HG03097 (cell line): ENCODE measurements around the gene MB.

Source experiments
- ATAC-seq: cut with Tn5 transposase; IDR thresholded peaks from one replicate; pipeline ENCODE4 v1.9.1; 2021; ENCODE audit not compliant: unreplicated experiment, low FRiP score

Gene MB

GRCh38 chr22:35599364-35599763, 17.8 kb downstream of the MB start:
- no peak for ATAC-seq

DNA sequence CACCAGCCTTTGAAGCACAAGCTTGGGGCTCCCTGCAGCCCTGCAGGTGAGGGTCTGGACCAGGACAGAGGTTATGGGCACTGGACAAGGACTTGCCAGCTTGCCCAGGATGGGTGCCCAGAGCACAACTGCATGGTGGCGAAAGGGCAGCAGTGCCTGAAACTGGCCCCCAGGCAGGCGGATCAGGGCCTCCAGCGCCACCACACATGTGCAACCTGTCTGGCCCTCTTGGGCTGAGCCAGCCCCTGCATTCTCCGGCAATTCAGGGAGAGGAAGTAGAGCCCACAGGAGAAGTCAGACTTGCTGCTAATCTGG, 18.8 kb downstream of the MB start:
- no peak for ATAC-seq

DNA sequence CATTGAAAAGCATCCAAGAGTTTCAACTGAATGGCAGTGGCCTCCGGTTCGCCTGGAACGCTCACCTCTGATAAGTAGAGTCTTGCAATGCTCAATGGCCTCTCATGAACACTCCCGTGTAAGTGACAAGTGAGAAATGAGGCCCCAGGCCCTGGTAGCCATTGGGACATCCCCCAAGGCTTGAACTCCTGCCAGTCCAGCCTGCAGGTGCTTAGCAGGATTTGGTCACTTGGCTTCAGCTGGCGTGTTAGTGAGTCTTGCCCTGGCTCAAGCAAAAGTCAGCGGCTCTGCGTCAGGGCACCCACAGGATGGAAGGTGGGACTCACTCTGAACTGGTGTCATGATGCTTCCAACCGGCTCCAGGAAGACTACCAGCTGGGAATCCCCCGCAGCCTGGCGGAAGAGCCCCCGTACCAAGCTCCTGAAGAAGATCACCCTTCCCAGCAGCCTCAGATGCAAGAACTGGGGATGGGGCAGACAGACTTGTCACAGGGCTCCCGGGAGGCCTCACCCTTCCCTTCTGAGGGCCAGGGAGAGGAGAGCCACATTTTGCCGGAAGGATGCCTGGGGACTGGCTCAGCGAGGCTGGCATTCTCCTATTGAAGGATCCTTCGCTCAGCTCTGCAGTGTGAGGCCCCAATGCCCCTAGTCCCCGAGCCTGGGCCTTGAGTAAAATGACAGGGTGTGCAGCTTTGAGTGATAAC, 19.3 kb downstream of the MB start:
- ATAC-seq: no peak

DNA sequence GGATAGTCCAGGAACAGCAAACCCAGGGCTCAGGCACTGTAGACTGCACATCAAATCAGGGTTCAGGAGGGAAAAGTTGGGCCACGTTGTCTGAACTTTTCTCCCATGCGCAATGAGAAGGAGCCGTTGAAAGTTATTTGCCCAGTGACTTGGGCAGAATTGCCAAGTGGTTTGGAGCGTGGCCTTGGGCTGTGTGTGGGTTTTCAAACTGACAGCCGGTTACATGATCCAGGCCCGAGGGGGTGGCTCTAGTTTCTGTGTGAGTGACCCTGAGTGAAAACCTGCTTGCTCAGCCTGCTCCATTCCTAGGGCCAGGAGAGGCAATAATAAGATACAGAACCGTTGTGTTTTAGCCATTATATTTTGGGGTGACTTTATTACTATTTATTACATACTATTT, 20.3 kb downstream of the MB start:
- ATAC-seq: no peak

DNA sequence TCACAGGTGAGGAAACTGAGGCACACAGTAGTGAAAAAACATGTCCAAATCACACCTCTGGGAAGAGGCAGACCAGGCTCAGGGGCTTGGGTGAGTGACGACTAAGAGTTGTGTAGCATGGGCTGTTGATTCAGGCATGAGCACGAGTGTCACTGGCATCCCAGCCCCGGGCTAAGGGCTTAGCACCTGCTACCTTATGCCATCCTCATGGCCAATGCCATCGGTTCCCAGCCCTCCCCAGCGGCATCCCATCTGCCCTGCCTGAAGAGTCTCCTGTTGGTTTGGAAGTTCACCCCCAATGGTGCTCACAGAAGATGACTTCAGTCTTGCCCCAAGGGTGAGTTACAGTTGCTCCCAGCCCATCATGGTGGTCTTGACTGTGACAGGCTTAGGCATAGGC, 22.4 kb downstream of the MB start:
- no peak for ATAC-seq

DNA sequence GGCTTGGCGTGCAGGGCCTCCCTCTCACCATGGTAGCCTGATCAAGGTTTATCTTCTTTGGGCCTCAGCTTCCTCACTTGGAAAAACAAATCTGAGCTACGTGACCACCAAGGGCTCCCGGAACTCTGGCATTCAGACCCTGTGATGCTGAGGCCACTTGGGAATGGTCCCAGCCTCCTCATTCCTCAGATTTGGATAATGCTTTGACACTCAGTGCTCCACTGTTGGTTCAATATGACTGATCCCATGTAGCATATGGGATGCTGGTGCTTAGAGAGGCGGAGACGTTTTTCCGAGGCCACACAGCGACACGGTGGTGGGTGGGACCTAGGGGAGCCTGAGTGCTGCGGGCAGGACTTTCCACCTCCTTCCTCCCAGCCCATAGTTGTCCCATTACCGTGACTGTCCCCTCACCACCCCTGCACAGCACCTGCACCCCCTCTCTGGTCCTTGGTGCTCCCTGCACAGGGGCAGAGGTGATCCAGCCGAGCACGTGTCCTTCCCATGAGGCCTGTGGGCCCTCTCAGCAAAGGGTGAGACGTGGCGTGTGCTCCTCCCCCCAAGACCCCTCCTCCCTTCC, 23.1 kb downstream of the MB start:
- no peak for ATAC-seq

- ATAC-seq: no peak
These were observed 23.8 kb downstream of the MB start for GRCh38 chr22:35593071-35593890.

- no peak for ATAC-seq
These were observed 24.6 kb downstream of the MB start for GRCh38 chr22:35592418-35592967.

DNA sequence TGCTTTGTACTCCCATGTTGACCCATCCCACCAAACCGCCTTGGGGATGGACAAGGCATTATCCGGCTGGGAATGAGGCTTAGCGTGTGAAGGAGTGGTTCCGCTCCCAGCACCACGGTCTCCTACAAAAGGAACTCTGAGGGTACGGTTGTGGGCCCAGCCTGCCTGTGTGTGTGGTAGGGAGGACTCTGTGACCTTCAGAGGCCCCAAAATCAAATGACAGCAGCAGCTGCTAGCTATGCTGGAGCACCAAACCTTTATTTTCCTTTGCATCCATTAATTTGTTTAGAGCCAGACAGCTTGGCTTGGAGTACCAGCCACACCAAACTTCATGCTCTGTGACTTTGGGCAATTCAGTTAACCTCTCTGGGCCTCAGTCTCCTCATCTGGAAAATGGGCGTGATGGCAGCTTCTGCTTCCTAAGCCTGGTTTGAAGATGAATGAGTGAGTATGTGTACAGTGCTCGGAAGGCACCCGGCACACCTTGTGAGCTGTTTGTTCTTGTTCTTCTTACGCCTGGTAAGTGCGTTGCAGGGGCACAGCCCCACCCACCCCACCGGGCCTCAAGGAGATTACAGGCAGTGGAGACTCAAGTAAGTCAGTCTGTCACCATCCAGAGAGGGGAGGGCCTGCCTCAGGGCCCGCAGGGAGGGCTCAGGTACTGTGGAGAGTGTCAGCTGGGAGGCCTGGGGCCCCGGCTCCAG, 25.3 kb downstream of the MB start:
- ATAC-seq: no peak

- ATAC-seq: no peak
These were observed 26.4 kb downstream of the MB start for GRCh38 chr22:35590634-35591295.

GRCh38 chr22:35589756-35590093, 27.4 kb downstream of the MB start:
- ATAC-seq: no peak

GRCh38 chr22:35589071-35589755, 27.9 kb downstream of the MB start:
- no peak for ATAC-seq

- ATAC-seq: no peak
These were observed 29.2 kb downstream of the MB start for GRCh38 chr22:35587896-35588295.

GRCh38 chr22:35587447-35587870, 29.7 kb downstream of the MB start:
- no peak for ATAC-seq

DNA sequence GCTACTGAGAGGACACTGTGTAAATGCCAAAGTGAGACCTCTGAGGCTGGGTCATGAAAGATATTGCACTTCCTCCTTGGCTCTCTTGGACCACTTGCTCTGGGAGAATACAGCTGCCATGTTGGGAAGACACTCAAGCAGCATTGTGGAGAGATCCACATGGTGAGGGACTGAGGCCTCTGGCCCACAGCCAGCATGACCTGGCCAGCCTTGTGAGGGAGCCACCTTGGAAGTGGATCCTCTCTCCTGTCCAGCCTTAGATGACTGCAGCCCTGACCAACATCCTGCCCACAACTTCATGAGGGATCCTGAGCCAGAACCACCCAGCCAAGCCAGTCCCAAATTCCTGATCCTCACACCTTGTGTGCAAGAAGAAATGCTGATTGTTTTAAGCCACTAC, 30.4 kb downstream of the MB start:
- no peak for ATAC-seq

DNA sequence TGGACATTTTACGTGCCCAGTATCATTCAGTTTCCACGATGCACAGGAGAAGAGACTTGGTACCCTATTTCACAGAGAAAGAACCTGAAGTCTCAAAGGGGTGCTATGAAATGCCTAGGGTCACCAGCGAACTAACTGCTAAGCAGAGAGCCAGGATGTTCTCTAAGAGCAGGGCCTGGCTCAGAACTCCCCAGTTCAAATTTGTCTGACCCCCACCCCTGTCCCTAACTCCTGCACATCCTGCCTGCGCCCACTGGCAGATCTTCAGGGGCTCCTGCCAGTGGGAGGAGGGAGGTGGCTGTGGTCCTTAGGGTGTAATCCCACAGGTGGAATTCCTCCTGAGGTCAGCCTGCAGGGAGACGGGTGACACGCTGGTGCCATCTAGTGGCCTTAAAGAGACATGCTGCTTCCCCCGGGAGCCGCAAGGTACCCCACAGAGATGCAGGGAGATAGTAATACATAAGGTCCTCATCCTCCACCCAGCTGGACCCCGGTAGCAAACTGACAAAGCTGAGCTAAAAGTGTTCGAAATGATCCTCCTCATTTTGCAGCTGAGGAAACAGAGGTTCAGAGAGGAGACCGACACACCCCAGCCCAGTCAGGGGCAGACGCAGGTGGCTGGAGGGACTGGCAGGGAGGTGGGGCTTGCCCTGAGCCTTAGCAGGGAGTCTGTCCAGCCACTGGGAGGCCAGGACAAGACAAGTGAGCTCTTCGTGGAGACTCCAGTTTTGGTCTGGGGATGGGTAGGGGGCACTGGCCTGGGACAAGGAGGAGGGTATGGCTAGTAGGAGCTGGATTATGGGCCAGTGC, 34.1 kb downstream of the MB start:
- ATAC-seq: no peak

- no peak for ATAC-seq
These were observed 34.8 kb downstream of the MB start for GRCh38 chr22:35582218-35582860.

GRCh38 chr22:35581023-35581413, 36.1 kb downstream of the MB start:
- ATAC-seq: no peak
